CD4-positive, CD25-positive, alpha-beta regulatory T cell (primary cell): Measurements from ENCODE around the gene ASIC4. TPM values are rescaled to one million over a fixed set of nuclear protein-coding genes. Genes with fewer than 3 reads are reported as not detected.

Experiments
- ATAC-seq, 2 donors: fragments of 150-1000 bp; cut with Tn5 transposase; one replicate each; pipeline ENCODE4 v1.10.0; 2021; ENCODE audit warnings: low read depth in 2 of 2, moderate number of reproducible peaks in 2 of 2, moderate library complexity in 1 of 2
- DNase-seq, 3 donors: peaks; one replicate each; pipeline versions ENCODE4 v3.0.0 to v3.0.0-alpha.2; 2012 to 2022; ENCODE audit warnings: mixed read lengths in 1 of 3
- H3K27ac ChIP-seq: one replicate; pipeline ENCODE4 v1.7.0; 2013; ENCODE audit warnings: mild to moderate bottlenecking, low read length; ENCODE audit not compliant: insufficient read depth, poor library complexity, severe bottlenecking
- H3K27me3 ChIP-seq: one replicate; pipeline ENCODE4 v1.7.0; 2013; ENCODE audit warnings: low read length; ENCODE audit not compliant: control insufficient read depth, insufficient read depth
- H3K36me3 ChIP-seq: one replicate; pipeline ENCODE4 v1.7.0; 2013; ENCODE audit warnings: mild to moderate bottlenecking, low read length, moderate library complexity; ENCODE audit not compliant: control insufficient read depth, insufficient read depth
- H3K4me1 ChIP-seq: 2 replicates; pipeline ENCODE4 v1.7.0; 2013; ENCODE audit warnings: mild to moderate bottlenecking, low read length; ENCODE audit not compliant: insufficient read depth, control insufficient read depth, poor library complexity, severe bottlenecking
- H3K4me3 ChIP-seq: one replicate; pipeline ENCODE4 v1.7.0; 2013; ENCODE audit warnings: low read depth, mild to moderate bottlenecking, low read length, moderate library complexity
- H3K9me3 ChIP-seq, 2 experiments: 1 replicate in 1 of 2; 2 replicates in 1 of 2; pipeline ENCODE4 v1.7.0; 2013; ENCODE audit warnings: low read length in 2 of 2, mild to moderate bottlenecking in 1 of 2, moderate library complexity in 1 of 2; ENCODE audit not compliant: control insufficient read depth in 2 of 2
- H3K27ac Mint-ChIP-seq, 3 donors: one replicate each; pipeline ENCODE4 v1.8.0; 2020 to 2022; ENCODE audit warnings: mild to moderate bottlenecking in 3 of 3, mixed read lengths in 3 of 3, moderate library complexity in 2 of 3
- H3K27me3 Mint-ChIP-seq: one replicate; pipeline ENCODE4 v1.8.0; 2022; ENCODE audit warnings: mild to moderate bottlenecking, mixed read lengths
- H3K36me3 Mint-ChIP-seq: one replicate; pipeline ENCODE4 v1.8.0; 2020; ENCODE audit warnings: mixed read lengths
- H3K4me1 Mint-ChIP-seq, 4 donors: one replicate each; pipeline ENCODE4 v1.8.0; 2020 to 2022; ENCODE audit warnings: mixed read lengths in 4 of 4, mild to moderate bottlenecking in 1 of 4
- H3K4me3 Mint-ChIP-seq, 4 donors: one replicate each; pipeline ENCODE4 v1.8.0; 2020 to 2022; ENCODE audit warnings: mild to moderate bottlenecking in 4 of 4, mixed read lengths in 4 of 4, moderate library complexity in 3 of 4
- H3K9me3 Mint-ChIP-seq, 7 donors: one replicate each; pipeline ENCODE4 v1.8.0; 2020 to 2022; ENCODE audit warnings: mixed read lengths in 7 of 7, mild to moderate bottlenecking in 3 of 7, moderate library complexity in 2 of 7
- polyA plus RNA-seq, 4 donors: library from polyadenylated mRNA; unstranded; fragments of 300-500 nt; fragmentation: Illumina TruSeq; gene quantifications; one replicate each; pipeline ENCODE4 v1.2.3, GENCODE V29; 2021
- total RNA-seq: library from RNA; stranded (reverse); gene quantifications from one replicate; pipeline ENCODE4 v1.2.3, GENCODE V29; 2022

ASIC4 gene
- total RNA-seq (0.12 TPM), polyA plus RNA-seq (not detected)

GRCh38 chr2:219514196-219514761, at the start of gene ASIC4:
ASIC4 (plus strand) TSS chr2:219514482; CDS start chr2:219514725, 243 bp downstream.
- H3K4me3 ChIP-seq: no peak within 1 kb of the TSS
- Mint-ChIP-seq H3K4me3 (peak within 1 kb of the TSS in 1 of 4 donors; percentile 57), H3K36me3 (no peaks in the 10 kb centered on the region), H3K9me3 (peaks cover 0 to 1% (median 0%) of the 10 kb centered on the region in 7 donors), H3K27me3 (peaks cover 79% of the 10 kb centered on the region), H3K27ac (no peak within 1 kb of the TSS), H3K4me1 (peaks cover 0 to 31% (median 15%) of the 10 kb centered on the region in 4 donors)
- peaks cover 12% of the 10 kb centered on the region for H3K4me1 ChIP-seq
- DNase-seq: no peak
- no peak within 1 kb of the TSS for H3K27ac ChIP-seq
- no peaks in the 10 kb centered on the region for H3K9me3 ChIP-seq
- H3K36me3 ChIP-seq: no peaks in the 10 kb centered on the region
- H3K27me3 ChIP-seq: peaks cover 4% of the 10 kb centered on the region
- ATAC-seq: no peak

GRCh38 chr2:219465659-219466561, 48.4 kb upstream of the ASIC4 start:
- Histone ChIP-seq H3K4me3 (no peak overlapping the region), H3K27me3 (no peaks in the 10 kb centered on the region), H3K4me1 (no peaks in the 10 kb centered on the region), H3K27ac (no peak overlapping the region), H3K9me3 (no peaks in the 10 kb centered on the region), H3K36me3 (no peaks in the 10 kb centered on the region)
- no peaks in the 10 kb centered on the region for H3K9me3 Mint-ChIP-seq
- no peak overlapping the region for H3K27ac Mint-ChIP-seq
- peaks cover 4% of the 10 kb centered on the region for H3K27me3 Mint-ChIP-seq
- DNase-seq (no peak), ATAC-seq (no peak)
- no peaks in the 10 kb centered on the region for H3K36me3 Mint-ChIP-seq
- no peak overlapping the region for H3K4me3 Mint-ChIP-seq
- H3K4me1 Mint-ChIP-seq: no peaks in the 10 kb centered on the region

- DNase-seq: no peak
- Histone ChIP-seq H3K9me3 (no peaks in the 10 kb centered on the region), H3K36me3 (no peaks in the 10 kb centered on the region), H3K4me1 (no peaks in the 10 kb centered on the region), H3K27ac (no peak overlapping the region), H3K4me3 (no peak overlapping the region), H3K27me3 (no peaks in the 10 kb centered on the region)
- H3K4me1 Mint-ChIP-seq: no peaks in the 10 kb centered on the region
- peaks cover 6% of the 10 kb centered on the region for H3K27me3 Mint-ChIP-seq
- H3K36me3 Mint-ChIP-seq: no peaks in the 10 kb centered on the region
- ATAC-seq: no peak
- H3K27ac Mint-ChIP-seq: no peak overlapping the region
- no peak overlapping the region for H3K4me3 Mint-ChIP-seq
- no peaks in the 10 kb centered on the region for H3K9me3 Mint-ChIP-seq
Measured at GRCh38 chr2:219466816-219467735, 47.2 kb upstream of the ASIC4 start.

GRCh38 chr2:219467736-219468075, 46.6 kb upstream of the ASIC4 start:
- no peaks in the 10 kb centered on the region for H3K36me3 ChIP-seq
- no peak overlapping the region for H3K27ac Mint-ChIP-seq
- no peaks in the 10 kb centered on the region for H3K4me1 ChIP-seq
- no peaks in the 10 kb centered on the region for H3K27me3 ChIP-seq
- H3K4me1 Mint-ChIP-seq: no peaks in the 10 kb centered on the region
- no peak overlapping the region for H3K27ac ChIP-seq
- peaks cover 6% of the 10 kb centered on the region for H3K27me3 Mint-ChIP-seq
- no peak overlapping the region for H3K4me3 ChIP-seq
- no peaks in the 10 kb centered on the region for H3K9me3 ChIP-seq
- no peak overlapping the region for H3K4me3 Mint-ChIP-seq
- H3K9me3 Mint-ChIP-seq: no peaks in the 10 kb centered on the region
- no peak for ATAC-seq
- no peaks in the 10 kb centered on the region for H3K36me3 Mint-ChIP-seq
- no peak for DNase-seq

GRCh38 chr2:219468410-219469185, 45.7 kb upstream of the ASIC4 start:
- peaks cover 6% of the 10 kb centered on the region for H3K27me3 Mint-ChIP-seq
- no peaks in the 10 kb centered on the region for H3K9me3 Mint-ChIP-seq
- no peak overlapping the region for H3K27ac Mint-ChIP-seq
- no peak for ATAC-seq
- no peak overlapping the region for H3K4me3 Mint-ChIP-seq
- H3K36me3 Mint-ChIP-seq: no peaks in the 10 kb centered on the region
- Histone ChIP-seq H3K9me3 (no peaks in the 10 kb centered on the region), H3K27me3 (no peaks in the 10 kb centered on the region), H3K27ac (no peak overlapping the region), H3K4me1 (no peaks in the 10 kb centered on the region), H3K4me3 (no peak overlapping the region), H3K36me3 (no peaks in the 10 kb centered on the region)
- DNase-seq: no peak
- no peaks in the 10 kb centered on the region for H3K4me1 Mint-ChIP-seq

- Histone ChIP-seq H3K4me3 (no peak overlapping the region), H3K27ac (no peak overlapping the region), H3K9me3 (no peaks in the 10 kb centered on the region), H3K4me1 (no peaks in the 10 kb centered on the region), H3K36me3 (no peaks in the 10 kb centered on the region), H3K27me3 (no peaks in the 10 kb centered on the region)
- Mint-ChIP-seq H3K27me3 (peaks cover 6% of the 10 kb centered on the region), H3K36me3 (no peaks in the 10 kb centered on the region), H3K27ac (no peak overlapping the region), H3K4me1 (no peaks in the 10 kb centered on the region), H3K4me3 (no peak overlapping the region), H3K9me3 (no peaks in the 10 kb centered on the region)
- DNase-seq (no peak), ATAC-seq (no peak)
Measured at GRCh38 chr2:219469186-219469724, 45.0 kb upstream of the ASIC4 start.

GRCh38 chr2:219470429-219470828, 43.9 kb upstream of the ASIC4 start:
- no peak overlapping the region for H3K4me3 ChIP-seq
- Mint-ChIP-seq H3K27ac (no peak overlapping the region), H3K9me3 (no peaks in the 10 kb centered on the region), H3K36me3 (no peaks in the 10 kb centered on the region), H3K27me3 (peaks cover 6% of the 10 kb centered on the region), H3K4me3 (no peak overlapping the region), H3K4me1 (no peaks in the 10 kb centered on the region)
- no peak overlapping the region for H3K27ac ChIP-seq
- ATAC-seq (no peak), DNase-seq (no peak)
- no peaks in the 10 kb centered on the region for H3K9me3 ChIP-seq
- no peaks in the 10 kb centered on the region for H3K36me3 ChIP-seq
- H3K4me1 ChIP-seq: no peaks in the 10 kb centered on the region
- H3K27me3 ChIP-seq: no peaks in the 10 kb centered on the region
